OCI-M2 (cell line): ENCODE measurements around the gene ZG16B.

Experiments used
- DNase-seq: peaks from one replicate; lab custom pipeline; 2025; ENCODE audit not compliant: unreplicated experiment; lab: John Stamatoyannopoulos, UW

The ZG16B gene, protein sequence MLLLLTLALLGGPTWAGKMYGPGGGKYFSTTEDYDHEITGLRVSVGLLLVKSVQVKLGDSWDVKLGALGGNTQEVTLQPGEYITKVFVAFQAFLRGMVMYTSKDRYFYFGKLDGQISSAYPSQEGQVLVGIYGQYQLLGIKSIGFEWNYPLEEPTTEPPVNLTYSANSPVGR

DNA sequence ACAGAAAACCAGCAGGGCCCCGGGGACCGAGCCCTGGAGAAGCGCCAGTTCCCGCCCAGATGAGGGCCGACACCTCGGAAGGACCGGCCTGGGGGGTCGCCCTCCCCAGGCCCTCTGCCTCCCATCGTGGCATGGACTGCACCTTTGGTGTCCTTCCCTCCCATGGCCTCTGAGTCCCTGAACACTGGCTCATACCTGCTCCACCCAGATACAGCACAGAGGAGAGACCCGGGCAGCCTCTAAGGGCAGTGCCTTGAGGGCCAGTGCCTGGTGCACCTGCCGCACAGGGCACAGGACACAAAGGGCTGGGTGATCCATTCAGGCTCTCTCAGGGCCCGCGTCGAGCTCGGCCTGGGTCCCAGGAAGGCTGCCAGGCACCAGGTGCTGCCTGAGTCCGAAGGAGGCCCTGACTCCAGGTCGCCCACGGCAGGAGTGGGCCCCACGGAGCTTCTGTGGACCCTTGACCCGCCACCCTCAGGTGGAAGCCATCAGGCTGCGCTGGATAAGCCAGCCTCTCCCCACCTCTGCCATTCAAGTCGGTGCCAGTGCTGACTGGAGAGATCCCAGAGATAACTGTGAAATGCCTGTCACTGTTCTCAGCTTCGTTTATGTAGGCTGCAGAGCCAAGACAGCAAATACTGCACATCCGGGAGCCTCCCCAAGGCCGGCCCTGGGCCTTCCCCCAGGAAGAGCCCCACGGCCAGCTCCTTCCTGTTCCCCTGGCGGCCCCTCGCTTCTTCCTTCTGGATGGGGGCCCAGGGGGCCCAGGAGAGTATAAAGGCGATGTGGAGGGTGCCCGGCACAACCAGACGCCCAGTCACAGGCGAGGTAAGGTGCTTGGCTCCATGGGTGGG is at the start of gene ZG16B:
ZG16B (plus strand) TSS at position 803 of the 854 bp plus-strand sequence. CDS start 139 bp downstream, outside the sequence.
- DNase-seq: no peak

DNA sequence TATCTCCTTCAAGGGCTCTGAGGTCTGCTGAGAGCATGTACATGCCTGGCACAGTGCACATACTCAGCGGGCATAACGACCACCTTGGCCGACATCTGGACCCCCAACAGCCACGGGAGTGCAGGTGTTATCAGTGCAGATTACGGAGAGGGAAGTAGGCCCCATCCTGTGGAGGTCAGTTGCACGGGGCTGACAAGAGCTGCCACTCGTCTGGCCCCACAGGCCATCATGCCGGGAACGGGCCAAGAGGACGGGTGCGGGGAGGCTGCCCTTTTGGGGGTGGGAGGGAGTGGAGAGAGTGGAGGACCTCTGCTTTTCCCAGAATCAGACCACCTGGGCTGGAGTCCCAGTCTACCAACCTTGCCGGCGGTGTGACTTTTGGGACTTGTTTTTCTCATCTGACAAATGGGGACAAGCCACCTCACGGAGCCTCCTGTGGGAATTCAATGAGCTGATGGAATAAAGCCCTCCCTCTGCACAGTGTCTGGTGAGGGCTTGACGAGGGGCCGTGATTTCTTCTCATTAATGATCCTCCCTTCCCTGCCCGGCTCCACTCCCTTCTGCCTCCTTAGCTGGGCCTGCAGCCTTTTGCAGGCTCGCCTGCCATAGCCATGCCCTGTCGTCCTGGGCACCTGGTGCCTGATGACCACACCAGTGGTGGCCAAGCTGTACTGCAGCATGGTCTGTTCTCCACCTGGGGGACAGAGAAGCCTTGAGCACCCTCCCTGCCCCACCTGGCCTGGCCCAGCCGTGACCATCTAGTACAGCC is 47.3 kb upstream of the ZG16B start:
- DNase-seq: no peak

DNA sequence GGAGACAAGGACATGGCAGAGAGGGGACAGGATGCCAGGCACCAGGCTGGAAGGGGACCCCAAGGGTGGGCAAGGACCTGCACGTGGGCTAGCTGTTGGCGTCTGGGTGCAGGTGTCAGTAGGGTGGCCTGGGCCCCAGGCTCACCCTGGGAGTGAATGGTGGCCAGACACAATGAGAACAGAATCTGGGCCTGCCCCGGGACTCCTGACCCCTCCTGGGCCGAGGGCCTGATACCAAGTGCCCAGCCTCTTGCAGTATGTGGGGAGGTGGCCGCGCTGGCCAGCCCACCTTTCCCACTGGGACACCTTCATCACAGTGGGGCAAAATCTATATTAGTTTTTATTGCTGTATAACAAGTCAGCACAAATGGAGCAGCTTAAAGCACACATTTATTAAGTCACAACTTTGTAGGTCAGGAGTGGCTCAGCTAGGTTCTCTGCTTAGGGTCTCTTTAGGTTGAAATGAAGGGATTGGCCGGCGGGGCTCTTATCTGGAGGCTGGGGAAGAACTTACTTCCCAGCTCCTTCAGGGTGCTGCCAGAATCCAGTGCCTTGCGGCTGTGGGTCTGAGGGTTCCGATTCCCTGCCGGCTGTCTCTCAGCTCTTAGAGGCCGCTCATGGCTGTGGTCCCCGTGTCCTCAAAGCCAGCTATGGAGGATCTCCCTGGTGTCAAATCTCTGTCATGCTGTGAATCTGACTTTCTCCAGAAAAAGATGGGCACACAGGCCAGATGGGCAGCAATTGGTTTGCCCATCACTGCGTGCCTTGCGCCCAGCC is 46.3 kb upstream of the ZG16B start:
- no peak for DNase-seq

DNA sequence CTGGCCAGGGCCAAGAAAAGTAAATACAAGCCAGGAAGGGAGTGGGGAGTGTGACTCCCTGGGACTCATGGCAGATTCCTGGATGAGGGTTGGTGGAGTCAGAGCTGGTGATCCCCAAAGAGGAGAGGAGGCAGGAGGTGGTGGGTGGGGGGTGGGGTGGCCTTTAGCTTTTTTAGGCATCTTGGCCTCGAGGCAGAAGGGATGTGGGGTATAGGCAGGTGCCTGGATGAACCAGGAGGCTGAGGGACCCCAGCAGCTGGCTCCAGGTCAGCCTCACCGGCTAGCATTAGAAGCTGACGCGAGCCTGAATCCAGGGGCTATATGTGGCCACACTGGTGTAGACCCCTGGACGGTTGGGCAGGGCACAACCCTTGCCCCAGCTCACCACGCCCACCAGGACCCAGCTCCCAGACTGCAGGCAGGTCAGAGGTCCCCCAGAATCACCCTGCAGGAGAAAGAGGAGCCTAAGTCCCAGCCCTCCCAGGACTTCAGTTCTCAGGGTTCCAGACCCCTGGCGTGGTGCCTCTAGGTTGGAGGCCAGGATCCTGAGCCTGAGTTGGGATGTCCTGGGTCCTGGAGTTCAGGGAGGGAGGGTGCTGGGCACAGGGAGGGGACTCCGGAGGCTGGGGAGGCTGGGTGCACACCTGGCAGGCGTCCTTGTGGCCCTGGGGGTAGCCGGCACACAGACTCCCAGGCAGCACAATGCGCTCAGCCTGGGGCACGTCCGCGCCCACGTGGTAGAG is 45.6 kb upstream of the ZG16B start:
- DNase-seq: no peak

DNA sequence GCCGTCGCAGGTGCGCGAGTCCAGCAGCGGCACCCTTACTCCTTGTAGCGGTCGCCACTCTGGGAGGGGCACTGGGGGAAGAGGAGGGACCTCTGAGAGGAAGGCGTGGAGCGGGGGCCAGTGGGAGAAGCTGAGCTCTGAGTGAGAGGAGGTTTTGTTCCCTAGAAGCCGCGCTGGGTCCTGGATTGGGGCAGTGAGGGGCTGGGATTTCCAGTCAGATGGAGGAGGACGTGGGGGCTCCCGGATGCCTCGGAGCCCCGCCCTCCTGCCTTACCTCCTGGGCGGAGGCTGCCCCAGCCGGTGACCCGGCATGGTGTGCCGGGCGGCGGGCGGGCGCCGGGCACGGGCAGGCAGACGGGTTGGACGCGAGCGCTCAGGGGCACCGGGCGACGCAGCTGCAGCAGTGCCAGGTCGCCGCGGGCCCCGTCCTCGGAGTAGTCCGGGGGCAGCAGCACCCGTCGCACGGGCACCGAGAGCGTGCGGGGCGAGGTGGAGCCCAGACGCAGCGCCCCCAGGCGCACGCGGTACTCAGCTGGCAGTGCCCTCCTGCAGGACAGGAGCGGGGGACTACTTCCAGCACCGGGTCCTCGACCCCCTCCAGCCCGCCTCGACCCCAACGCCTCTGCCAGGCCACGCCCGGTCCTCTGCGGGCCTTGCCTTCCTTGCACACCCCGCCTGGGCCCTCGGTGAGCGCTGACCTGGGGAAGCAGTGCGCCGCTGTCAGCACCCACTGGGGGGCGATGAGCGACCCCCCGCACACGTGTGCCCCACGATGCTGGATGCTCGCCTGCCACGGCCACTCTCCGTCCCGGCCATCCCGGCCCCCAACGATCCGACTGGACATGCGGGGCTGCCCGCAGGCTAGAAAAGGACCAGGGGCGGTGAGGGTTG is 44.8 kb upstream of the ZG16B start:
- DNase-seq: no peak

DNA sequence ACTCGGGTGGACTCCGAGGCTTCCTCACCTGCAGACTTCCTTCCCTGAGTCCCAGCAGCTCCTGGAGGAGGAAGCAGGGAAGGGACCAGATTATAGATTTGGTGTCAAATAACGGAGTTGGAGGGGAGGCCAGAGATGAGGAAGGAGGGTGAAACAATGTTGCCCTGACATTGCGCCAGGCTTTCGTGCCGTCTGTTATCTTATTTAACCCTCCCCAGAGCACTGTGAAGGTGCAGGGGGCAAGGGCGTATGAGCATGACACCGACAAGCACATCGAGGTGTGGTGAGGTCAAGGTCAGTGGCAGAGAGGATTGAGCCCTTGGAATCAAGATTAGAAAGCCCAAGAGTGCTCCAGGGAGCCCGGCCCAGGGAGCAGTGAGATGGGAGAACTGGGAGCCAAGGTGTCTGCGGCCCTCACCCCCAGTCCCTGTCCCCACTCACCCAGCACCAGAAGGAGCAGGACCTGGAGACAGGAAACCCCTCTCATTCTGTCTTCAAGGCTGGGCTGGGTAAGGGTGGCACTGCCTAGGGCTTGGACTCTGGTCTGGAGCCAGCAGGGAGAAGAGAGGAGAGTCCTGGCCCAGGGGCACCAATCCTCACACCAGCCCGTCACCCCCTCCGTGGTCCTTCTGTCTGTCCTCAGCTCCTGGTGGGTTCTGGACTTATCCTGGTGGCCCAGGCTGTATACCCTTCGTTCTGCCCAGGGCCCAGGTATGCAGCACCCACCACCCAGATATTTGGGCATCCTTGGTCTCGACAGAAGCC is 43.9 kb upstream of the ZG16B start:
- no peak for DNase-seq

DNA sequence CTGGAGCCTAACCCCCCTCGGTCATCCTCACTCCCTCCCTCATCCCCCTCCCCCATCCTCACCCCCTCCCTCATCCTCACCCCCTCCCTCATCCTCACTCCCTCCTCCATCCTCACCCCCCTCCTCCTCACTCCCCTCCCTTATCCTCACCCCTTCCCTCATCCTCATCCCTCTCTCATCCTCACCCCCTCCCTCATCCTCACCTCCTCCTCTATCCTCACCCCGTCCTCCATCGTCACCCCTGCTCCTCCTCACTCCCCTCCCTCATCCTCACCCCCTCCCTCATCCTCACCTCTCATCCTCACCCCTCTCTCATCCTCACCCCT is 43.3 kb upstream of the ZG16B start:
- no peak for DNase-seq

DNA sequence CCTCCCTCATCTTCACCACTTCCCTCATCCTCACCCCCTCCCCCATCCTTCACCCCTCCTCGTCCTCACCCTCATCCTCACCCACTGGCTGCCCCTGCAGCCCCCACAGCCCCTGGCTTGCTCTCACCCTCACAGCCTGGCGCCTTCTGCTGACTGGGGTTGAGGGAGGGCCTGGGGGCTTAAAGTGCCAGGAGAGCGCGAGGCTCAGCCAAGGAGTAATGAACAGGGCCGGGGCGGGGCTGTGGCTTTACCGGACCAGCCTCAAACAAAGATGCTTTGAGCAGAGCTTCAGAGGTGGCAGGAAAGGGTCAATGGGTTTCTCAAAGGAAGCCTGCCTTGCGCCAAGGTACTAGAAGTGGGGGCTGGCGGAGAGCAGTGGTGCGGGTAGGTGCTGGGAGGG is 42.7 kb upstream of the ZG16B start, which contains the start of gene PRSS33:
PRSS33 (minus strand) TSS at position 155 of the 400 bp plus-strand sequence. CDS start 1,013 bp downstream, outside the sequence.
- no peak for DNase-seq

DNA sequence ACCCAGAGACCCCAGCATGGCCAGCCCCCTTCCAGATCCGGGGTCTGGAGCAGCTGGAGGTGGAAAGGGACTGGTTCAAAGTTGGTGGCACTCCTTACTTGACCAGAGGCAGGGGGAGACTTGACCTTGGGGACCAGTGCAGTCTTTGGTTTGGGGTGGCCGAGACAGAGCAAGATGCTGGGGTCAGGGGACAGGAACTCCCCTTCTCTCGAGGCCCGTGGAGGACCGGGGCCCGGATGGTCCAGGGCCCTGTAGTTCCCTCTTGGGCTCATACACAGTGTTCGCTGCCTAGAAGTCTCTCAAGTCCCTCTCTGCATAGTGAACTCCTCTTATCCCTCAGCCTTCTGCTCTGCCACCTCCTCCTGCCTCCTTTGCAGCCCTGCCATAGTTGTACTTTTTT is 42.1 kb upstream of the ZG16B start:
- DNase-seq: no peak

DNA sequence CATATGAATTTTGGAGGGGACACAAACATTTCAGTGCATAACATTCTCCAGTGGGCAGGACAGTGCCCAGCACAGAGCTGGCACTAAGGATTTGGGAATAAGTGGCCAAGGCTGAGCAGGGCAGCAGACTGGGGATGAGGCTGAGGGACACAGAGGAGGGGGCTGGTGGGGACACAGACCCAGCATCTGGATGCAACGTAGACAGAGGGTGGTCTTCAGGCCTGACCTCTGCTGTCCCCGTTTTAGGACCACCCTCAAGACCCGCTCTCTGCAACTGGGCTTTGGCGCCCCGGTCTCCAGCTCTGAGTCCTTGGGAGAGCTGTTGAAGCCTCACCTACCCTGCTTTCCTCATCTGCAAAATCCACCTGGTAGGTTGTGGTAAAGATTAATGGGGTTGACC is 39.5 kb upstream of the ZG16B start:
- DNase-seq: no peak

DNA sequence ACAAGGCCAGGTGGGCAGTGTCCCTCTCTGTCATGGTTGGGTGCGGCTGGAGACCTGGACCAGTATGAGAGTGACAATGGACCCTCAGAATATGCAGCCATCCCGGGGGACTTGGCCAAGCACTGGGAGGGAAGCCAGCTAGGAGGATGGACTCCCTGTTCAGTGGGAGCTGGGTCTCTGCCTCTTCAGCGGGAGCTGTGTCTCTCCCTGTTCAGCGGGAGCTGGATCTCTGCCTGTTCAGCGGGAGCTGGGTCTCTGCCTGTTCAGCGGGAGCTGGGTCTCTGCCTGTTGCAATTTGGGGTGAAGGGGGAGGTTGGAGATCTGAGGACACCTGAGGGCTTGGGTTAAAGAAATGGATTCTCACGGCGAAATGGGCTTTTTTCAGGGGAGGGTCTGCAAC is 38.9 kb upstream of the ZG16B start:
- DNase-seq: no peak

DNA sequence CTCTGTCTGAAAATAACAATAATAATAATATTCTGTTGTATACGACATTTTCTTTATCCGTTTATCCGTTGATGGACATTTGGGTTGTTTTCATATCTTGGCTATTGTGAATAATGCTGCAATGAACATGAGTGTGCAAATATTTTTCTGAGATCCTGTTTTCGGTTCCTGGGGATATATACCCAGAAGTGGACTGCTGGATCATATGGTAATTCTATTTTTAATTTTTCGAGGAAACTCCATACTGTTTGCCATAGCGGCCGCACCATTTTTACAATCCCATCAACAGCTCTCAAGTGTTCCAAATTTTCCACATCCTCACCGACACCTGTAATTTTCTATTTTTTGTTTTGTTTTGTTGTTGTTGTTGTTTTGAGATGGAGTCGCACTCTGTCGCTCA is 37.2 kb upstream of the ZG16B start:
- no peak for DNase-seq

DNA sequence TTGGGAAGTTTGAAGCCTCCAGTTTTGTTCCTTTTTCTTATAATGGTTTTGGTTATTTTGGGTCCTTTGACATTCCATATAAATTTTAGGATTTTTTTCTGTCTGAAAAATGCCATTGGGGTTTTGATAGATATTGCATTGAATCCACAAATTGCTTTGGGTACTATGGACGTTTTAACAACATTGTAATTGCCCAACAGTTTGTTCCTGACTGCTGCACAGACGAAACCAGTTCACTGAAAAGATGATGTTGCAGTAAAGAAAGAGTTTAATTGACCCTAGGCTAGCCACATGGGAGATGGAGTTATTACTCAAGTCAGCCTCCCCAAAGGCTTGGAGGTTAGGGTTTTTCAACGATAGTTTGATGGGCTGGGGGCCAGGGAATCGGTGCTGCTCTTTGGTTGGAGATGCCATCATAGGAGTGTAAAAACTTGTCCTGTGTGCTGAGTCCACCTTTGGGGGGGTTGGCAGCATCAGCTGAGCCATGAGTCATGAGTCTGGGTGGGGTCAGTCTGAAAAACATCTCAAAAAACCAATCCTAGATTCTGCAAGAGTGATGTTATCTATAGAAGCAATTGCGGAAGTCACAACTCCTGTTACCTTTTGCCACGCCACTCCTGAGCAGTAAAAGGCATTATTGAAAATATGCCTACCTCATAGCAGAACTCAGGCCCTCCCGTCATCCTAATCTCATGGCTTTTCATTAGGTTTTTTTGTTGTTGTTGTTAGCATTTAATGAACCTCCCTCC is 34.5 kb upstream of the ZG16B start:
- no peak for DNase-seq

DNA sequence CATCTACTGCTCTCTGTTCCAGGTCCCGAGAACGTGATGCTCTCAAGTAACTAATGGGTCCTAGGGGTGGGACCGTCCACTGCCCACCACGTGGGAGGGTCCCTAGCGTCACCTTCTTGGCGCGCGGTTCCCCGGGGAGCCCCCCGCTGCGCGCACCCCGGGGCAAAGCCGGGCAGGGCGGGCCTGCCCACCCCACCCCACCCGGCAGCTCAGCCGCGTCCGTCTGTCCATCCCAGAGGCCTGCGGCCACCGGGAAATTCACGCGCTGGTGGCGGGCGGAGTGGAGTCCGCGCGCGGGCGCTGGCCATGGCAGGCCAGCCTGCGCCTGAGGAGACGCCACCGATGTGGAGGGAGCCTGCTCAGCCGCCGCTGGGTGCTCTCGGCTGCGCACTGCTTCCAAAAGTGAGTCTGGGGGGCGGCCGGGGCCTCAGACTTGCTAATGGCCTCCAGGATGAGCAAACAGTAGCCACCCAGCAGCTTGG is 31.3 kb upstream of the ZG16B start:
- no peak for DNase-seq

DNA sequence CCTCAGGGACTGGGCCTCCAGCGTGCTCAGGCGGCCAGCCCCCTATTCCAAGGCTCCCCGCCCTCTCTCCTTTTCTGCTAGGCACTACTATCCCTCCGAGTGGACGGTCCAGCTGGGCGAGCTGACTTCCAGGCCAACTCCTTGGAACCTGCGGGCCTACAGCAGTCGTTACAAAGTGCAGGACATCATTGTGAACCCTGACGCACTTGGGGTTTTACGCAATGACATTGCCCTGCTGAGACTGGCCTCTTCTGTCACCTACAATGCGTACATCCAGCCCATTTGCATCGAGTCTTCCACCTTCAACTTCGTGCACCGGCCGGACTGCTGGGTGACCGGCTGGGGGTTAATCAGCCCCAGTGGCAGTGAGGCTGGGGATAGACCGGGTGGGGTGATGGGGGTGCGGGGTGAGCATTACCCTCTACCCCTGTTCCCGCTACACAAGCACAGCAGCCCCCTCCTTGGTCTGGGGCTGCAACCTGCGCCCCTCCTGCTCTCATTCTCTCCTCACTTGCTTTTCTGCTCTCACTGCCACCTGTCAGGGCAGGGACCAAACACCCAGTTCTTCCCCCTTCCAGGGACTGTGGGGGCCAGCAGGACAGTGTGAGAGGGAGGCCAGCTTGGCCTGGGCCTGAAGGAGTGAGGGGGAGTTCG is 30.8 kb upstream of the ZG16B start:
- no peak for DNase-seq

DNA sequence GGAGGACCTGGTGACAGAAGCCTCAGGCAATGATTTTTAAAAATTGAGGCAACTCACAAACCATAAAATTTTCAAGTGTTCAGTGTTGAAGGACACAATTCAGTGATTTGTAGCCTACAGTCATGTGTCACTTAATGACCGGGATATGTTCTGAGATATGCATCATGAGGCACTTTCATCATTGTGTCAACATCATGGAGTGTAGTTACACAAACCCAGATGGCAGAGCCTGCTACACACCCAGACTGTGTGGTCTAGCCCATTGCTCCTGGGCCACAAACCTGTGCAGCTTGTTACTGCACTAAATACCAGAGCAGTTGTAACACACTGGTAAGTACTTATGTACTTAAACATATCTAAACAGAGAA is 30.3 kb upstream of the ZG16B start:
- DNase-seq: no peak

DNA sequence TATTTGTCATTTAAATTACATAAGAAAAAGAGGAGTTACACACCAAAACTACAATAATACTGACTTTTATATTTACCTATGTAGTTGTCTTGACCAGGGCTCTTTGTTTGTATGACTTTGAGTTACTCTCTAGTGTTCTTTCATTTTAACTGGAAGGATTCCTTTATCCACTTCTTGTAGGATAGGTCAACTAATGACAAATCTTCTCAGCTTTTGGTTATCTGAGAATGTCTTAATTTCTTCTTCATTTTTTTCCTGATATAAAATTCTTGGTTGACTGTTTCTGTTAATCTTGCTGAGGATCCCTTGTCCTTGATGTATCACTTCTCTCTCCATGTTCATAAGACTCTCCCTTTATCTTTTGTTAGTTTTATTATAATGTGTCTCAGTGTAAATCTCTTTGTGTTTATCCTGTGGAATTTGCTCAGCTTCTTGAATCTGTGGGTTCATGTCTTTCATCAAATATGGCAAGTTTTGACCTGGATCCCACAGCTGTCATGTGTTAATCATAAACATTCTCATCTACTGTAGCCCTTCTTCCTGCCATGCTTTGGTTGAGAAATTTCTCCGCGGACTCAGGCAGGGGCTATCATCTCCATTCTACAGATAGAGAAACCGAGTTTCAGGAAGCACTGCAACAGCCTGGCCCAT is 26.4 kb upstream of the ZG16B start:
- no peak for DNase-seq
